ENCODE data around the gene IMMP2L. TPM values are rescaled to one million over a fixed set of nuclear protein-coding genes. Genes with fewer than 3 reads are reported as not detected.

Gene IMMP2L
- total and polyA plus RNA-seq, 2 of the 4 experiments (the other 2 are of a cell fraction), result 5.8 to 9.3 TPM

- Histone ChIP-seq H4K5ac (ENCODE audit: low read depth, low read length) (no peak overlapping the region), H2AK9ac (replicated peaks; ENCODE audit: low read depth, low read length, poor library complexity) (no peak overlapping the region), H4K91ac (ENCODE audit: insufficient read depth, low read depth, low read length) (no peak overlapping the region), H4K20me1 (ENCODE audit: insufficient read depth, low read length) (no peaks in the 10 kb centered on the region), H2BK120ac (ENCODE audit: low read depth, low read length) (no peak overlapping the region), H3K4me2 (ENCODE audit: low read depth, low read length) (no peak overlapping the region), H3K27me3 (ENCODE audit: control insufficient read depth, insufficient read depth, low read length) (no peaks in the 10 kb centered on the region), H2AK5ac (ENCODE audit: low read depth, low read length) (no peak overlapping the region), H3K79me1 (ENCODE audit: low read depth in 1 of 2, low read length in 2 of 2) (no peaks in the 10 kb centered on the region), H3K23ac (ENCODE audit: low read depth, low read length) (no peak overlapping the region), H3K4me1 (ENCODE audit: control insufficient read depth, insufficient read depth, low read length) (peaks cover 2% of the 10 kb centered on the region), H3K9me3 (ENCODE audit: control insufficient read depth, insufficient read depth, low read length) (no peaks in the 10 kb centered on the region), H3K4me3 (ENCODE audit: insufficient read depth, low read depth, low read length) (no peak overlapping the region), H3K18ac (ENCODE audit: low read depth, low read length) (no peak overlapping the region), H3K36me3 (ENCODE audit: control insufficient read depth, insufficient read depth, low read length) (no peaks in the 10 kb centered on the region), H2AFZ (replicated peaks; ENCODE audit: low read length, poor library complexity) (no peak overlapping the region), H3K14ac (replicated peaks; ENCODE audit: low read depth, low read length) (no peak overlapping the region), H2BK15ac (ENCODE audit: low read depth, low read length) (no peak overlapping the region), H2BK20ac (ENCODE audit: low read depth, low read length) (no peak overlapping the region), H3K27ac (ENCODE audit: insufficient read depth, low read length) (no peak overlapping the region), H4K8ac (ENCODE audit: low read depth in 2 of 2, low read length in 2 of 2) (no peak overlapping the region), H3K4ac (ENCODE audit: low read depth, low read length) (no peak overlapping the region), H3K9me1 (ENCODE audit: insufficient read depth, low read length) (no peaks in the 10 kb centered on the region), H2BK5ac (ENCODE audit: low read depth, low read length, poor library complexity, severe bottlenecking) (no peak overlapping the region), H3K56ac (ENCODE audit: extremely low read depth, insufficient read depth, low read length) (no peak overlapping the region), H3K9ac (ENCODE audit: low read depth, low read length) (no peak overlapping the region)
- TF ChIP-seq SMC3 (IDR thresholded peaks at IDR 0.05; ENCODE audit: low read depth, low read length), result no peak
- in situ Hi-C loops (cut with MboI; ENCODE audit: low sequenced_read_pairs), result no loop called here
- ATAC-seq (ENCODE audit: low read depth), result no peak
- BruUV-seq (replicated peaks), result no TSS peak
- DNase-seq, result no peak
- ChIA-PET POLR2A (ENCODE audit: unreplicated experiment) (no interaction called here), CTCF (no interaction called here)
- intact Hi-C loops (cut with micrococcal nuclease), result no loop called here
- dilution Hi-C loops (cut with HindIII; ENCODE audit: low sequenced_read_pairs, unreplicated experiment), result no loop called here
- no CpG with 5 or more reads among the region's 3 CpGs for WGBS, 2 experiments (ENCODE audit: extremely low coverage in 2 of 2, insufficient read length in 1 of 2)
Measured at GRCh38 chr7:111085356-111085755, 476.9 kb downstream of the IMMP2L start.
